GM21529 (cell line): ENCODE measurements around the gene CC2D2B.
A peak's percentile ranks its signal among the peaks of the same experiment; 100 is the strongest.
"Not testable (repeated sequence)": the region's sequence is repeated elsewhere in the genome, so short reads cannot be mapped to it uniquely, and the experiment has no call there.

ENCODE experiments used
- ATAC-seq: cut with Tn5 transposase; IDR thresholded peaks from one replicate; pipeline ENCODE4 v1.9.1; 2021; ENCODE audit not compliant: unreplicated experiment

CC2D2B gene

GRCh38 chr10:95905897-95906580 lies 1.7 kb upstream of the CC2D2B start:
- ATAC-seq, result not testable (repeated sequence)

- ATAC-seq, result peak; percentile 38
These were observed 909 bp upstream of the CC2D2B start for GRCh38 chr10:95906677-95907455.

GRCh38 chr10:95908450-95908849 lies 675 bp downstream of the CC2D2B start:
- ATAC-seq, result no peak

GRCh38 chr10:95909561-95909960 lies 1.8 kb downstream of the CC2D2B start:
- no peak for ATAC-seq

GRCh38 chr10:95916039-95916438 lies 8.3 kb downstream of the CC2D2B start:
- not testable (repeated sequence) for ATAC-seq

GRCh38 chr10:95920798-95921426 lies 13.1 kb downstream of the CC2D2B start:
- no peak for ATAC-seq

- no peak for ATAC-seq
These were observed 17.3 kb downstream of the CC2D2B start for GRCh38 chr10:95925033-95925432.

- ATAC-seq, result no peak
These were observed 27.7 kb downstream of the CC2D2B start for GRCh38 chr10:95935429-95935828.

GRCh38 chr10:95941115-95941514 lies 33.3 kb downstream of the CC2D2B start:
- no peak for ATAC-seq

GRCh38 chr10:95963202-95963990 lies 55.6 kb downstream of the CC2D2B start:
- no peak for ATAC-seq

- ATAC-seq, result no peak
These were observed 56.2 kb downstream of the CC2D2B start for GRCh38 chr10:95963991-95964389.

- no peak for ATAC-seq
These were observed 57.0 kb downstream of the CC2D2B start for GRCh38 chr10:95964756-95965155.

- ATAC-seq, result no peak
These were observed 68.8 kb downstream of the CC2D2B start for GRCh38 chr10:95976362-95977229.

- no peak for ATAC-seq
These were observed 74.4 kb downstream of the CC2D2B start for GRCh38 chr10:95982200-95982599.

GRCh38 chr10:95987685-95988426 lies 80.1 kb downstream of the CC2D2B start:
- peak; percentile 95 for ATAC-seq

GRCh38 chr10:95988702-95989101 lies 80.9 kb downstream of the CC2D2B start:
- ATAC-seq, result peak; percentile 17

GRCh38 chr10:95994376-95994775 lies 86.6 kb downstream of the CC2D2B start:
- not testable (repeated sequence) for ATAC-seq

- no peak for ATAC-seq
These were observed 90.5 kb downstream of the CC2D2B start for GRCh38 chr10:95998255-95998784.

- ATAC-seq, result no peak
These were observed 106.2 kb downstream of the CC2D2B start for GRCh38 chr10:96013956-96014355.
